HepG2 (cell line): ENCODE measurements around the gene BCAM. TPM values are rescaled to one million over a fixed set of nuclear protein-coding genes. Genes with fewer than 3 reads are reported as not detected.

Experiments used
- ATAC-seq: fragments of 200-7000 bp; cut with Tn5 transposase; 3 replicates; pipeline ENCODE4 v1.9.1; 2020; ENCODE audit warnings: mild to moderate bottlenecking, moderate library complexity
- BruUV-seq: library from RNA; stranded (reverse); fragments of 400-500 nt; replicated peaks from 2 replicates; lab custom pipeline; 2021; lab: Mats Ljungman, UMichigan
- CTCF ChIA-PET: fragments of 300-600 bp; formaldehyde crosslinking; extraction: SDS; loops from one replicate; lab custom pipeline; 2021; ENCODE audit warnings: low total read pairs, inconsistent platforms, low intra/inter-chr PET ratio; lab: Yijun Ruan, JAX
- POLR2A ChIA-PET: fragments of 350-600 bp; sonication (Branson Sonifier 250); formaldehyde crosslinking; loops from one replicate; lab custom pipeline; 2020; ENCODE audit warnings: antibody characterized with exemption, inconsistent platforms; lab: Yijun Ruan, JAX
- DNase-seq: peaks from one replicate; pipeline ENCODE4 v3.0.0-alpha.2; 2015; ENCODE audit warnings: low spot score
- FAIRE-seq: peaks from 3 replicates; lab custom pipeline; 2011; peaks lifted over from hg19 to GRCh38; lab: Jason Lieb, UNC
- H2AFZ ChIP-seq: one replicate; pipeline ENCODE4 v1.6.1; 2011; ENCODE audit warnings: low read length, inconsistent platforms
- H3K27ac ChIP-seq: fragments of 300-600 bp; 3 replicates; pipeline ENCODE4 v1.8.0; 2011; ENCODE audit warnings: mixed run types, mild to moderate bottlenecking, mixed read lengths, low read length, inconsistent platforms; ENCODE audit not compliant: insufficient read depth; ENCODE audit errors: extremely low read length
- H3K27me3 ChIP-seq, 2 experiments: fragments of 200-600 bp in 1 of 2; 2 replicates in 1 of 2; 3 replicates in 1 of 2; pipeline versions ENCODE4 v1.6.0 to v1.8.0; 2011; ENCODE audit warnings: low read length in 2 of 2, mild to moderate bottlenecking in 2 of 2, moderate library complexity in 2 of 2, inconsistent platforms in 1 of 2; ENCODE audit not compliant: insufficient read depth in 2 of 2, control insufficient read depth in 1 of 2
- H3K36me3 ChIP-seq, 2 experiments: fragments of 200-600 bp in 1 of 2; replicated peaks in 1 of 2; 2 replicates in 1 of 2; 3 replicates in 1 of 2; pipeline versions ENCODE4 v1.5.1 to v1.8.0; 2011; ENCODE audit warnings: low read length in 2 of 2, inconsistent platforms in 1 of 2; ENCODE audit not compliant: insufficient read depth in 2 of 2, control insufficient read depth in 1 of 2
- H3K4me1 ChIP-seq: 2 replicates; pipeline ENCODE4 v1.5.1; 2012; ENCODE audit warnings: low read length, inconsistent platforms; ENCODE audit not compliant: insufficient read depth
- H3K4me2 ChIP-seq: 2 replicates; pipeline ENCODE4 v1.6.0; 2011; ENCODE audit warnings: low read depth, low read length, inconsistent platforms
- H3K4me3 ChIP-seq, 3 experiments: fragments of 200-600 bp in 1 of 3; sonication (generic), shearing (Covaris generic) in 1 of 3; replicated peaks in 1 of 3; 2 replicates each; pipeline ENCODE4 v1.5.1; 2011 to 2016; ENCODE audit warnings: low read length in 3 of 3, inconsistent platforms in 2 of 3, low read depth in 2 of 3, mild to moderate bottlenecking in 2 of 3, control low read depth in 1 of 3, mixed read lengths in 1 of 3; ENCODE audit not compliant: insufficient read depth in 1 of 3
- H3K79me2 ChIP-seq: one replicate; pipeline ENCODE4 v1.6.1; 2011; ENCODE audit warnings: low read length, inconsistent platforms; ENCODE audit not compliant: insufficient read depth
- H3K9ac ChIP-seq: 2 replicates; pipeline ENCODE4 v1.6.0; 2011; ENCODE audit warnings: mild to moderate bottlenecking, low read depth, low read length, inconsistent platforms; ENCODE audit not compliant: insufficient read depth
- H3K9me3 ChIP-seq: 2 replicates; pipeline ENCODE4 v1.5.1; 2012; ENCODE audit warnings: mild to moderate bottlenecking, low read length
- H4K20me1 ChIP-seq: 2 replicates; pipeline ENCODE4 v1.6.0; 2011; ENCODE audit warnings: inconsistent platforms, mild to moderate bottlenecking, low read length, moderate library complexity; ENCODE audit not compliant: insufficient read depth
- ADNP ChIP-seq: sonication (generic); formaldehyde crosslinking; IDR thresholded peaks from 2 replicates; pipeline ENCODE4 v1.4.0; 2020; ENCODE audit warnings: missing genetic modification reagents
- DRAP1 ChIP-seq: IDR thresholded peaks from 2 replicates; pipeline ENCODE4 v1.6.1; 2016; ENCODE audit warnings: missing genetic modification reagents, missing compliant biosample characterization
- GATAD1 ChIP-seq: IDR thresholded peaks from 2 replicates; pipeline ENCODE4 v1.6.1; 2016; ENCODE audit warnings: missing genetic modification reagents, missing compliant biosample characterization
- GTF3A ChIP-seq: sonication (generic); formaldehyde crosslinking; conservative IDR thresholded peaks from 2 replicates; pipeline ENCODE4 v1.4.0; 2020; ENCODE audit warnings: mild to moderate bottlenecking, missing genetic modification reagents
- KDM5B ChIP-seq: sonication (generic); formaldehyde crosslinking; IDR thresholded peaks from 2 replicates; pipeline ENCODE4 v1.4.0; 2020; ENCODE audit warnings: missing genetic modification reagents, mild to moderate bottlenecking, borderline replicate concordance
- KLF16 ChIP-seq, 2 experiments: sonication (generic) in 1 of 2; formaldehyde crosslinking in 1 of 2; IDR thresholded peaks; 2 replicates each; pipeline versions ENCODE4 v1.6.1 to v1.8.0; 2016 to 2023; ENCODE audit warnings: missing genetic modification reagents in 2 of 2, missing compliant biosample characterization in 1 of 2
- MED1 ChIP-seq: sonication (generic); formaldehyde crosslinking; IDR thresholded peaks from 2 replicates; pipeline ENCODE4 v1.4.0; 2020; ENCODE audit warnings: missing genetic modification reagents
- PCBP2 ChIP-seq: fragments of 200-400 bp; formaldehyde crosslinking; optimal IDR thresholded peaks from 2 replicates; pipeline ENCODE3; 2018; ENCODE audit warnings: low read length, low read depth; ENCODE audit not compliant: poor library complexity, severe bottlenecking
- PHF5A ChIP-seq: IDR thresholded peaks from one replicate; pipeline ENCODE4 v1.6.1; 2018; ENCODE audit warnings: low read depth, missing genetic modification reagents; ENCODE audit not compliant: unreplicated experiment
- RBFOX2 ChIP-seq: fragments of 200-400 bp; formaldehyde crosslinking; IDR thresholded peaks from 2 replicates; pipeline ENCODE4 v1.6.1; 2017; ENCODE audit warnings: low read depth, mild to moderate bottlenecking, low read length
- SNAPC2 ChIP-seq: sonication (generic); formaldehyde crosslinking; IDR thresholded peaks from 2 replicates; pipeline ENCODE4 v1.8.1; 2022; ENCODE audit warnings: mild to moderate bottlenecking, missing genetic modification reagents
- SRSF4 ChIP-seq: fragments of 200-400 bp; formaldehyde crosslinking; IDR thresholded peaks from one replicate; pipeline ENCODE4 v1.6.1; 2018; ENCODE audit warnings: mild to moderate bottlenecking, low read depth, low read length, moderate library complexity; ENCODE audit not compliant: poor library complexity, severe bottlenecking
- ZFP90 ChIP-seq: sonication (generic); formaldehyde crosslinking; IDR thresholded peaks from 2 replicates; pipeline ENCODE4 v1.8.0; 2022; ENCODE audit warnings: missing genetic modification reagents, mild to moderate bottlenecking, inconsistent platforms, borderline replicate concordance
- ZFX ChIP-seq: sonication (generic); formaldehyde crosslinking; IDR thresholded peaks from 2 replicates; pipeline ENCODE4 v1.4.0; 2020; ENCODE audit warnings: mild to moderate bottlenecking, low read depth, missing genetic modification reagents, moderate library complexity
- ZNF276 ChIP-seq: sonication (generic); formaldehyde crosslinking; IDR thresholded peaks from 2 replicates; pipeline ENCODE4 v1.4.0; 2020; ENCODE audit warnings: mild to moderate bottlenecking, low read depth, missing genetic modification reagents
- ZNF460 ChIP-seq: sonication (generic); formaldehyde crosslinking; IDR thresholded peaks from 2 replicates; pipeline ENCODE4 v1.5.1; 2020; ENCODE audit warnings: missing genetic modification reagents, mild to moderate bottlenecking, borderline replicate concordance
- ZNF550 ChIP-seq: sonication (generic); formaldehyde crosslinking; IDR thresholded peaks from 2 replicates; pipeline ENCODE4 v1.4.0; 2020; ENCODE audit warnings: mild to moderate bottlenecking, missing genetic modification reagents, borderline replicate concordance
- ZSCAN12 ChIP-seq: sonication (generic); formaldehyde crosslinking; IDR thresholded peaks from 2 replicates; pipeline ENCODE4 v1.9.0; 2021; ENCODE audit warnings: mild to moderate bottlenecking, missing genetic modification reagents
- WGBS: methylation state at CpG from one replicate; pipeline ENCODE4 v1.1.6; 2017; ENCODE audit warnings: low lambda C conversion rate; 5-methylcytosine and 5-hydroxymethylcytosine counted together
- in situ Hi-C: cut with HindIII; loops from 2 replicates; pipeline ENCODE4 v1.10.0; 2017; ENCODE audit warnings: low pct_unique_long_range_greater_than_20kb; ENCODE audit not compliant: extremely low pct_ligation_motif_present
- intact Hi-C: fragments of 100-400 bp; cut with micrococcal nuclease; formaldehyde crosslinking; loops from one replicate; pipeline ENCODE4 v1.10.0; 2022; ENCODE audit not compliant: unreplicated experiment
- polyA plus RNA-seq, 8 experiments: library from polyadenylated mRNA; depleted of rRNA in 3 of 8; stranded (reverse) in 7 of 8; unstranded in 1 of 8; fragments of >200 nt; fragmentation: Illumina TruSeq in 4 of 8; extraction: Trizol in 4 of 8; gene quantifications; 2 replicates each; pipeline versions ENCODE4 v1.2.1 to v1.2.3, GENCODE V29; 2011 to 2016; ENCODE audit warnings: low read depth in 4 of 8, missing spikeins in 1 of 8, mixed read lengths in 1 of 8; ENCODE audit not compliant: insufficient read depth in 1 of 8
- total RNA-seq, 5 experiments: library from RNA; depleted of rRNA; stranded (reverse); fragments of >200 nt; fragmentation: Illumina TruSeq; extraction: Trizol; gene quantifications; 2 replicates each; pipeline ENCODE4 v1.2.3, GENCODE V29; 2016; ENCODE audit warnings: low read depth in 1 of 5
- TF ChIP-seq, protein P1 (sequence below): sonication (generic); formaldehyde crosslinking; conservative IDR thresholded peaks from 2 replicates; pipeline ENCODE4 v1.8.1; 2023; ENCODE audit warnings: missing genetic modification reagents
- TF ChIP-seq, protein P2 (sequence below): sonication (generic); formaldehyde crosslinking; IDR thresholded peaks from 2 replicates; pipeline ENCODE4 v1.5.0; 2020; ENCODE audit warnings: missing genetic modification reagents

Gene BCAM
- total and polyA plus RNA-seq, 2 of the 13 experiments (the other 11 are each of a cell fraction or from before 2014, with no cell fraction given) = 51.2 to 62.7 TPM

- H3K9ac ChIP-seq = peak overlapping the region; percentile 87
- intact Hi-C loops = loop anchor here (2.0 to 5.0 kb wide), 2 partner anchors 25 to 37 kb away; no protein-coding TSS in a partner anchor
- POLR2A ChIA-PET = interaction anchor here (0.6 to 4.0 kb wide), 11 partner anchors 10 to 154 kb away, joined by 3 to 76 read pairs (median 4); partner anchors contain the start of gene NECTIN2
- CTCF ChIA-PET = no interaction called here
- H3K27ac ChIP-seq = peak overlapping the region; percentile 76
- H4K20me1 ChIP-seq = 0 out of 2 replicates have a peak, but pooled peaks cover 6% of the 10 kb centered on the region
- H3K36me3 ChIP-seq = peaks cover 5 to 24% of the 10 kb centered on the region in 2 experiments
- no TSS peak for BruUV-seq
- no peak for DNase-seq
- H3K9me3 ChIP-seq = no peaks in the 10 kb centered on the region
- H2AFZ ChIP-seq = no peak overlapping the region
- 7% methylated on average over 7 of the region's 7 CpGs for WGBS
- H3K4me2 ChIP-seq = peak overlapping the region; percentile 83
- H3K4me1 ChIP-seq = peaks cover 67% of the 10 kb centered on the region
- ATAC-seq = no peak
- H3K79me2 ChIP-seq = peaks cover 21% of the 10 kb centered on the region
- FAIRE-seq = no peak
- in situ Hi-C loops = no loop called here
- H3K27me3 ChIP-seq = no peaks in the 10 kb centered on the region; a peak in 1 of 5 replicates
- H3K4me3 ChIP-seq = peak overlapping the region; percentile 65 to 99 (median 94)
- no peak for TF ChIP-seq PCBP2
- TF ChIP-seq SNAPC2 (CRISPR knock-in tag) = no peak
- TF ChIP-seq KDM5B (CRISPR knock-in tag) = no peak
- no peak for TF ChIP-seq GATAD1 (CRISPR knock-in tag)
- no peak for TF ChIP-seq ZNF460 (CRISPR knock-in tag)
- TF ChIP-seq, protein P1, sequence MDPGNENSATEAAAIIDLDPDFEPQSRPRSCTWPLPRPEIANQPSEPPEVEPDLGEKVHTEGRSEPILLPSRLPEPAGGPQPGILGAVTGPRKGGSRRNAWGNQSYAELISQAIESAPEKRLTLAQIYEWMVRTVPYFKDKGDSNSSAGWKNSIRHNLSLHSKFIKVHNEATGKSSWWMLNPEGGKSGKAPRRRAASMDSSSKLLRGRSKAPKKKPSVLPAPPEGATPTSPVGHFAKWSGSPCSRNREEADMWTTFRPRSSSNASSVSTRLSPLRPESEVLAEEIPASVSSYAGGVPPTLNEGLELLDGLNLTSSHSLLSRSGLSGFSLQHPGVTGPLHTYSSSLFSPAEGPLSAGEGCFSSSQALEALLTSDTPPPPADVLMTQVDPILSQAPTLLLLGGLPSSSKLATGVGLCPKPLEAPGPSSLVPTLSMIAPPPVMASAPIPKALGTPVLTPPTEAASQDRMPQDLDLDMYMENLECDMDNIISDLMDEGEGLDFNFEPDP = no peak
- no peak for TF ChIP-seq DRAP1 (CRISPR knock-in tag)
- TF ChIP-seq GTF3A (CRISPR knock-in tag) = no peak
- no peak for TF ChIP-seq ZNF276 (CRISPR knock-in tag)
- no peak for TF ChIP-seq ZNF550 (CRISPR knock-in tag)
- no peak for TF ChIP-seq RBFOX2
- no peak for TF ChIP-seq PHF5A
- TF ChIP-seq, protein P2, sequence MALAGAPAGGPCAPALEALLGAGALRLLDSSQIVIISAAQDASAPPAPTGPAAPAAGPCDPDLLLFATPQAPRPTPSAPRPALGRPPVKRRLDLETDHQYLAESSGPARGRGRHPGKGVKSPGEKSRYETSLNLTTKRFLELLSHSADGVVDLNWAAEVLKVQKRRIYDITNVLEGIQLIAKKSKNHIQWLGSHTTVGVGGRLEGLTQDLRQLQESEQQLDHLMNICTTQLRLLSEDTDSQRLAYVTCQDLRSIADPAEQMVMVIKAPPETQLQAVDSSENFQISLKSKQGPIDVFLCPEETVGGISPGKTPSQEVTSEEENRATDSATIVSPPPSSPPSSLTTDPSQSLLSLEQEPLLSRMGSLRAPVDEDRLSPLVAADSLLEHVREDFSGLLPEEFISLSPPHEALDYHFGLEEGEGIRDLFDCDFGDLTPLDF (CRISPR knock-in tag) = no peak
- TF ChIP-seq ZSCAN12 (CRISPR knock-in tag) = no peak
- TF ChIP-seq MED1 (CRISPR knock-in tag) = no peak
- TF ChIP-seq KLF16 (CRISPR knock-in tag; IDR thresholded peaks at IDR 0.05) = no peak
- TF ChIP-seq SRSF4 = no peak
- TF ChIP-seq ADNP = no peak
- 0 out of 2 replicates have a peak, but pooled peaks have one; percentile 24 for TF ChIP-seq ZFP90
- 0 out of 2 replicates have a peak, but pooled peaks have one; percentile 17 for TF ChIP-seq ZFX (CRISPR knock-in tag)
These were observed 802 bp downstream of the BCAM start for GRCh38 chr19:44809577-44810233.
